HepG2 (cell line): ENCODE results near the gene VAPA.

Source experiments
- E2F1 ChIP-seq: sonication (generic); formaldehyde crosslinking; IDR thresholded peaks from 2 replicates; pipeline ENCODE4 v1.5.0; 2020; ENCODE audit warnings: missing genetic modification reagents
- SAP130 ChIP-seq: IDR thresholded peaks from 2 replicates; pipeline ENCODE4 v1.6.1; 2016; ENCODE audit warnings: low read depth
- ZBTB43 ChIP-seq: sonication (generic); formaldehyde crosslinking; conservative IDR thresholded peaks from 2 replicates; pipeline ENCODE4 v1.4.0; 2020; ENCODE audit warnings: missing genetic modification reagents

GRCh38 chr18:9998330-9998729, 84.5 kb downstream of the VAPA start:
- TF ChIP-seq ZBTB43 (CRISPR knock-in tag) (no peak), E2F1 (CRISPR knock-in tag) (no peak), SAP130 (no peak)
